HG03469 (cell line): ENCODE results near the gene YRDC.

Experiments
- ATAC-seq: cut with Tn5 transposase; IDR thresholded peaks from one replicate; pipeline ENCODE4 v1.9.1; 2021; ENCODE audit warnings: mild to moderate bottlenecking, moderate library complexity, moderate number of reproducible peaks; ENCODE audit not compliant: unreplicated experiment

The YRDC gene

GRCh38 chr1:37807555-37808368 lies at the start of gene YRDC, which contains the start of gene C1orf122:
Gene YRDC (minus strand): TSS chr1:37808208. CDS start chr1:37808180, 28 bp downstream.
Gene C1orf122 (plus strand): TSS chr1:37807790. CDS start chr1:37808405, 615 bp downstream.
- ATAC-seq, result peak; percentile 61

- ATAC-seq, result no peak
Observed at GRCh38 chr1:37854406-37854805, 46.4 kb upstream of the YRDC start.

GRCh38 chr1:37853157-37853556 lies 45.1 kb upstream of the YRDC start:
- no peak for ATAC-seq

- no peak for ATAC-seq
Observed at GRCh38 chr1:37851782-37852210, 43.8 kb upstream of the YRDC start.

- ATAC-seq, result no peak
Observed at GRCh38 chr1:37851262-37851661, 43.3 kb upstream of the YRDC start.

GRCh38 chr1:37850352-37850955 lies 42.4 kb upstream of the YRDC start:
- ATAC-seq, result no peak

- ATAC-seq, result no peak
Observed at GRCh38 chr1:37849480-37849879, 41.5 kb upstream of the YRDC start.

- no peak for ATAC-seq
Observed at GRCh38 chr1:37846647-37847339, 38.8 kb upstream of the YRDC start.

- no peak for ATAC-seq
Observed at GRCh38 chr1:37845786-37846185, 37.8 kb upstream of the YRDC start.

GRCh38 chr1:37845049-37845646 lies 37.1 kb upstream of the YRDC start:
- no peak for ATAC-seq

GRCh38 chr1:37844536-37844935 lies 36.5 kb upstream of the YRDC start:
- no peak for ATAC-seq

GRCh38 chr1:37841652-37842051 lies 33.6 kb upstream of the YRDC start:
- ATAC-seq, result no peak

GRCh38 chr1:37840711-37841110 lies 32.7 kb upstream of the YRDC start:
- no peak for ATAC-seq

GRCh38 chr1:37839676-37840075 lies 31.7 kb upstream of the YRDC start:
- ATAC-seq, result no peak

- ATAC-seq, result no peak
Observed at GRCh38 chr1:37836788-37837187, 28.8 kb upstream of the YRDC start.

- no peak for ATAC-seq
Observed at GRCh38 chr1:37831809-37832208, 23.8 kb upstream of the YRDC start.

GRCh38 chr1:37831109-37831508 lies 23.1 kb upstream of the YRDC start:
- no peak for ATAC-seq

GRCh38 chr1:37828410-37829074 lies 20.5 kb upstream of the YRDC start:
- ATAC-seq, result no peak

- no peak for ATAC-seq
Observed at GRCh38 chr1:37825506-37825905, 17.5 kb upstream of the YRDC start.

- ATAC-seq, result no peak
Observed at GRCh38 chr1:37824001-37824400, 16.0 kb upstream of the YRDC start.
